NOMO-1 treated with dmso at 0.1 percent for 144 hours (cell line): ENCODE results near the gene PALM3.
"Not testable (repeated sequence)": the region's sequence is repeated elsewhere in the genome, so short reads cannot be mapped to it uniquely, and the experiment has no call there.

Experiments used
- DNase-seq: peaks from one replicate; lab custom pipeline; 2025; ENCODE audit not compliant: unreplicated experiment; lab: John Stamatoyannopoulos, UW

PALM3 gene

DNA sequence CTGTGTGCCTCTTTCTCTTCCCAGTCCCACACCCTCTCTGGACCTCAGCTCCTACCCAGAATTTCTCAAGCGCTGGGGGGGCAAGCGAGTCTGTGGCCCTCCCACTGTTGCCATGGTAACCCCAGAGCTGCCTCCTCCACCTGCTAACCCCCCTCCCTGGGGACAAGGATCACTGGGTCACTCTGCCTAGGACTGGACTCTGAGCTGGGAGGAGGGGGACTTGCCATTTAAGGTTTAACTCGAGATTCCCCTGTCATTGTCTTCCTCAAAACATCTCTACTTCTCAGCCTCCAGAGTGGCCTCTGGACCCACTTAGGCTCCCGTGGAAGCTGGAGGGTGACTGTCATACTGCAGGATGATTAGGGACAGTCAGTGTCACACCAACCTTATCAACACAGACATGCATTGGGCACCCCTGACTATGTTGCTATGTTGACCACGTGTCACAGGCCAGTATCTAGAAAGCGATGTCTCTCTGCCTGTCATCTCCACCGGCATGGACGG, 2.2 kb downstream of the PALM3 start:
- no peak for DNase-seq

- no peak for DNase-seq
Measured at GRCh38 chr19:14059093-14059480, 2.8 kb downstream of the PALM3 start.

- DNase-seq, result no peak
Measured at GRCh38 chr19:14058182-14059092, 3.4 kb downstream of the PALM3 start.

GRCh38 chr19:14056741-14057356, 5.0 kb downstream of the PALM3 start:
- DNase-seq, result no peak

- DNase-seq, result no peak
Measured at GRCh38 chr19:14056069-14056666, 5.7 kb downstream of the PALM3 start.

DNA sequence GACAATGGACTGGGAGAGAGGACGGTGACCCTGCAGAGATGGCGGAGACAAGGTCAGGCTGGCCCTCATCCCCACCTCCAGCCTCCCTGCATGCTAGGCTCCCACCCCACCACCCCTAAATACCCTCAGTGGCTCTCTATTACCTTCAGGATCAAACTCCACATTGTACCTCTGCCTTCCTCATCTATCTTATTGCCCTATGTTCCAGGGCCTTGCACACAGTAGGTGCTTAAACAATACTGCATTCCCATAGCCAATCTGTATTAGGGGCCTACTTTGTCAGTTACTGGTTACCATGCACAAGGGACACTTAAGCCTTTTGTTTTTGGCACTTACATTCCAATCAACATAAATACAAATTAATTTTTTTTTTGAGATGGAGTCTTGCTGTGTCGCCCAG, 6.5 kb downstream of the PALM3 start:
- no peak for DNase-seq

- DNase-seq, result no peak
Measured at GRCh38 chr19:14054721-14055120, 7.2 kb downstream of the PALM3 start.

GRCh38 chr19:14054099-14054498, 7.8 kb downstream of the PALM3 start:
- DNase-seq, result no peak

GRCh38 chr19:14053500-14053899, 8.4 kb downstream of the PALM3 start:
- DNase-seq, result no peak

GRCh38 chr19:14053032-14053431, 8.8 kb downstream of the PALM3 start:
- no peak for DNase-seq

GRCh38 chr19:14052470-14052869, 9.4 kb downstream of the PALM3 start:
- no peak for DNase-seq

GRCh38 chr19:14051980-14052379, 9.9 kb downstream of the PALM3 start:
- no peak for DNase-seq

- DNase-seq, result not testable (repeated sequence)
Measured at GRCh38 chr19:14050961-14051360, 10.9 kb downstream of the PALM3 start.

DNA sequence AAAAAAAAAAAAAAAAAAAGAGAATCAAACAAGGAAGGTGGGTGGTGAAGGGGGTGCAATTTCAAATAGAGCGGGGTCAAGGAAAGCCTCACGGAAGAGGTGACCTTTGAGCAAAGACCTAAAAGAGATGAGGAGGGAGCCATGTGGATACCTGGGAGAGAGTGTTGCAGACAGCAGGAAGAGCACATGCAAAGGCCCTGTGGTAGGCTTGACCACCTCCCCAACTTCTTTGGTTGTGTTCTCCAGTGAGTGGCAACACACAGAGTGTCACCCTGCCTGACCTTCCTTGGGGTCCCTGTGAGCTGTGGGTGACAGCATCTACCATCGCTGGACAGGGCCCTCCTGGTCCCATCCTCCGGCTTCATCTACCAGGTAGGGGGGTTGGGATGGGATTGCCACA, 11.4 kb downstream of the PALM3 start:
- no peak for DNase-seq

DNA sequence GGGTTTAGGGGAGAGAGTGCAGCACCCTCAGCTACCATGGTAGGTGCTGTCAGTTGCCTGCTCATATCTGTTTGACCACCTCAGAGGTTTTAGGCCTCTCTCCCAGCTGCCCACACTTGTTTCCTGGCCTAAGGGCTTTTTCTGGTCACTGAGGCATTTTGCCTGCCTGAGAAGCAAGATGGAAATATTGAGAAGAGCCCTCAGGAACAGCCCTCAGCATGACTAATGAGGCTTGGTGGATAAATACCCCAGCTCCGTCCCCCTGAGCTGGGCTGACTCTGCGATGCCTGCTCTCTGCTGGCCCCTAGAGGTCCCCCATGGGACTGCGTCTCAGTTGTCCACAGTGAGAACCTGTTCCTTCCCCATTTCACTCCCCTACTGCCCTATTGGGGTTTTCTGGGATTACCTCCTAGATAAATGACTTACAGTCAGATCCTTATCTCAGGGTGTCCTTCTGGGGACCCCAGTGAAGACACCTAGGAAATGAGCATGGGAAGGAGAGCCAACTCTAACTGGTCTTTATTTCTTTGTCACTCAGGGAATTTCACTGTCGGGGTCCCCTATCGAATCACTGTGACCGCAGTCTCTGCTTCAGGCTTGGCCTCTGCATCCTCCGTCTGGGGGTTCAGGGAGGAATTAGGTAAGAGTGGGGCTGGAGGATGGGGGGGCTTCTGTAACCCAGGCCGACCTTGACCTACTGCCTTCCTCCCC, 13.3 kb downstream of the PALM3 start:
- peak; percentile 32 for DNase-seq

- not testable (repeated sequence) for DNase-seq
Measured at GRCh38 chr19:14047866-14048265, 14.0 kb downstream of the PALM3 start.

DNA sequence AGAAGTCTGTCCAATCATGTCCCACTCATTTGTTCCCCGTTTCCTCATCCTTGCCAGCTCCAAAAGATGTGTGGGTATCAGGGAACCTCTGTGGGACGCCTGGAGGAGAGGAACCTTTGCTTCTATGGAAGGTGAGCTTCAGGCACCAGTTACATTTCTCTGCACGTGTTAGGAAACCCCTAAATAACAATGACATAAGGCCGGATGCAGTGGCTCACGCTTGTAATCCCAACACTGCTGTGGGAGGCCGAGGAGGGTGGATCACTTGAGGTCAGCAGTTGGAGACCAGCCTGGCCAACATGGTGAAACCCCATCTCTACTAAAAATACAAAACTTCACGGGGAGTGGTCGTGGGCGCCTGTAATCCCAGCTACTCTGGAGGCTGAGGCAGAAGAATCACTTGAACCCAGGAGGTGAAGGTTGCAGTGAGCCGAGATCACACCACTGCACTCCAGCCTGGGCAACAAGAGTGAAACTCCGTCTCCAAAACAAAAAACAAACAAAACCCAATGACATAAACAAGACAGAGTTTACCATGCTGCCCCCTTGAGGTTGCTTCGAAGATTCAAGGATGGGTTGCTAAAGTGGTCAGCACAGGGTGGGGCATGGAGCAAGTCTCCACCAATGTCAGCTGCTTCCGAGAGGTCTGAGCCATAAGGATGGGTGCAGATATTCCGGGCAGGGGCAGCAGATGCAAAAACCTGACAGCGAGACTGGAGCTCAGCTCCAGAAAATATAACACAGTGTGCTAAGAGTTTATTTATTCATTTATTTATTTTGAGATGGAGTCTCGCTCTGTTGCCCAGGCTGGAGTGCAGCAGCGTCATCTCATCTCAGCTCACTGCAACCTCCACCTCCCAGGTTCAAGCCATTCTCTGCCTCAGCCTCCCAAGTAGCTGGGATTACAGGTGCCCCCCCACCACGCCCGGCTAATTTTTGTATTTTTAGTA, 18.9 kb downstream of the PALM3 start:
- DNase-seq, result not testable (repeated sequence)

- no peak for DNase-seq
Measured at GRCh38 chr19:14039181-14039580, 22.7 kb downstream of the PALM3 start.

DNA sequence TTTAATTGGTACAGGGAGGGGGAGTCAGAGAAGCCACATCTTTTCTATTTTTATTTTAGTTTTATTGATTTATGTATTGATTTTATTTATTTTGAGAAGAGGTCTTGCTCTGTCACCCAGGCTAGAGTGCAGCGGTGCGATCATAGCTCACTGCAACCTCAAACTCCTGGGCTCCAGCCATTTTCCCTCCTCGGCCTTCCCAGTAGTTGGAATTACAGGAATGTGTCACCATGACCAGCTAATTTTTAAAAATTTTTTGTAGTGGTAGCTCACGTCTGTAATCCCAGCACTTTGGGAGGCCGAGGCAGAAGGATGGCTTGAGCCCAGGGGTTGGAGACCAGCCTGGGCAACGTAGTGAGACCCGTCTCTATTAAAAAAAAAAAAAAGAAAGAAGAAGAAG, 26.2 kb downstream of the PALM3 start:
- no peak for DNase-seq

- DNase-seq, result not testable (repeated sequence)
Measured at GRCh38 chr19:14035159-14035558, 26.7 kb downstream of the PALM3 start.
